Fibroblast of mammary gland (primary cell): ENCODE data around the gene BLOC1S5.

Experiments
- DNase-seq: peaks from one replicate; pipeline ENCODE4 v3.0.0-alpha.2; 2010; ENCODE audit warnings: low read depth
- H3K4me3 ChIP-seq: 2 replicates; pipeline ENCODE4 v1.5.1; 2011; ENCODE audit warnings: low read depth, mild to moderate bottlenecking, low read length, moderate library complexity; ENCODE audit not compliant: control insufficient read depth
- CTCF ChIP-seq: conservative IDR thresholded peaks from 2 replicates; pipeline ENCODE4 v1.5.1; 2011; ENCODE audit warnings: low read depth, low read length, inconsistent platforms; ENCODE audit not compliant: control insufficient read depth, insufficient read depth

BLOC1S5 gene

GRCh38 chr6:8108031-8108660, 44.0 kb upstream of the BLOC1S5 start:
- no peak overlapping the region for H3K4me3 ChIP-seq
- no peak for TF ChIP-seq CTCF
- peak; percentile 97 for DNase-seq

DNA sequence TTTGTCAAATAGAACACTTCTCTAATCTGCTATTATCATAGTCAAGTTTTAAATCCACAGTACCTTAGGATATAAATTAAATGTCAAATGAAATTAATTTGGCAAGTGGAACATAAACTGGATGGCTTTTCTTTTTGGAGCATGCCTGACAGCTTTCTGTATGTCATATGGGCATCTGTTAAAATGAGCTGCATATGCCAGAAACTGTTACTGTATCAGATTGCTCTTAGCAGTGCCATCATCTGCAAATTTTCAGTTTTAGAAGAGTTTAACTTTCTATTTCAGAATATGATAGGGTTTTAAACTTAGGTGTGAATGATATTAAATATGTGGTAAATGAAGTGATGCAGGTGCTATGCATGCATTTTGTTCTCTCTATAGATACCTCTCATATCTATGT, 41.6 kb upstream of the BLOC1S5 start:
- TF ChIP-seq CTCF, result no peak
- no peak overlapping the region for H3K4me3 ChIP-seq
- DNase-seq, result no peak

DNA sequence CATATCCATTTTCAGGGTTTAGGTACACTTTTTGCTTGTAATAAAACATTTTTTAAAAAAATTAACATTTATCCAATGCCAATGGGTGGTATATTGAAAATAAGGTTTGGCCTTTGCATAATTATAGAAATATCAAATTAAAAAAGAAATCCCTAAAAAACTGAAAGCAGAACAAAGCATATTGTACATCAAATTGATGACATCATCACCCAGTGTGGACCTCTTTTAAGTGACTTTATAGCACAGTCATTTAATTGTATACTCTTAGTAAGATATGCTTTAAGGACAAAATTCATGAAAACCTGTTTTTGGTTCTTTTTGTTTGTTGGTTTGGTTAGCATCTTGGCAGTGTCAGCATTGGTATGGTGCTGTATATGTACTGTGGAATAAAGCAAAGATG, 39.5 kb upstream of the BLOC1S5 start:
- no peak for TF ChIP-seq CTCF

GRCh38 chr6:8102122-8102958, 38.2 kb upstream of the BLOC1S5 start, which contains the start of gene EEF1E1:
Gene EEF1E1, minus strand, starts transcription at chr6:8102548. Its CDS starts 27 bp downstream, at chr6:8102521.
- peak within 1 kb of the TSS; percentile 83 for H3K4me3 ChIP-seq
- peak; percentile 92 for DNase-seq
- no peak for TF ChIP-seq CTCF

More for the DNA sequence above, 39.5 kb upstream of the BLOC1S5 start:
- no peak overlapping the region for H3K4me3 ChIP-seq
- DNase-seq, result no peak

DNA sequence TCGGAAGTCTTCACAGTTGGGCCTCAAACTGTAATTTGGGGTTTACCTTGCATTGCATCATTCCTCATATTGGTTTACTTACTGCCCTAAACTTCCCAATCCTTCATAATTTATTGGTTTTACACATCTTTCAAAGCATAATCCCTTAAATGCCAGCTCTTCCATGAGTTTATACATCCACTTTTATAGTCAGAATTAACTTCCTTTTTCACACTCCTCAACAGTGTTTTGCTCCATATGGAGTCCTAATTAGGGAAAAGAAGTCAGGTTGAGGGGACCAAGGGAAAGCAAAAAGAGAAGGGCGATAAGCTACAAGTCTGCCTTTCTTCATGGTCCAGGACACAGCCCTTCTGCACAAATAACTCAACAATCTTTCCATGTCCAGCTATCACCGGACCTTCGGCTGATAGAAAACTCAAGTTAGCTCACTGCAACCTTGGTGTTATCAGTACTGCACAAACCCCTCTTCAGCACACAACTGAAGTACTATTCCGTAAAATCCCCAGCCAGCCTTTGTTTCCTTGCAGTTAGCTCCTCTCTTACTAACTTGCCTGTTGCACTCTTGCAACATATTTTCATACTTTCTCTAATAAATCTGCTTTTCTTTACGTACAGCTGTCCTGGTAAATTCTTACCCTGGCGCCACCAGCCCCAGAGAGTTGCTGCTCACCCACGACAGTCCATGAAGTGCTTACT, 36.1 kb upstream of the BLOC1S5 start:
- no peak overlapping the region for H3K4me3 ChIP-seq
- no peak for TF ChIP-seq CTCF
- no peak for DNase-seq

GRCh38 chr6:8090650-8091049, 26.5 kb upstream of the BLOC1S5 start:
- TF ChIP-seq CTCF, result no peak
- DNase-seq, result no peak
- no peak overlapping the region for H3K4me3 ChIP-seq
